Measurements from ENCODE around the gene CSMD2.

CSMD2 gene

GRCh38 chr1:33823401-33823800, 341.6 kb downstream of the CSMD2 start:
- TF ChIP-seq FOXP2 (optimal IDR thresholded peaks at IDR 0.05; ENCODE audit: borderline replicate concordance, extremely low read depth, extremely low read length, insufficient read depth) (no peak), POLR2AphosphoS5 (IDR thresholded peaks at IDR 0.05; ENCODE audit: low read depth, low read length) (no peak), TAF1 (IDR thresholded peaks at IDR 0.05; ENCODE audit: borderline replicate concordance, insufficient read depth, low read length) (no peak), SIN3A (IDR thresholded peaks at IDR 0.05; ENCODE audit: borderline replicate concordance, insufficient read depth, low read length) (no peak), REST (IDR thresholded peaks at IDR 0.05; ENCODE audit: insufficient read depth in 1 of 2, low read depth in 2 of 2, low read length in 2 of 2) (no peak)

GRCh38 chr1:33822396-33822795, 342.6 kb downstream of the CSMD2 start:
- no peak for TF ChIP-seq FOXP2 (optimal IDR thresholded peaks at IDR 0.05; ENCODE audit: borderline replicate concordance, extremely low read depth, extremely low read length, insufficient read depth)
- TF ChIP-seq REST (IDR thresholded peaks at IDR 0.05; ENCODE audit: insufficient read depth in 1 of 2, low read depth in 2 of 2, low read length in 2 of 2), result no peak
- TF ChIP-seq SIN3A (IDR thresholded peaks at IDR 0.05; ENCODE audit: borderline replicate concordance, insufficient read depth, low read length), result no peak
- TF ChIP-seq TAF1 (IDR thresholded peaks at IDR 0.05; ENCODE audit: borderline replicate concordance, insufficient read depth, low read length), result no peak

DNA sequence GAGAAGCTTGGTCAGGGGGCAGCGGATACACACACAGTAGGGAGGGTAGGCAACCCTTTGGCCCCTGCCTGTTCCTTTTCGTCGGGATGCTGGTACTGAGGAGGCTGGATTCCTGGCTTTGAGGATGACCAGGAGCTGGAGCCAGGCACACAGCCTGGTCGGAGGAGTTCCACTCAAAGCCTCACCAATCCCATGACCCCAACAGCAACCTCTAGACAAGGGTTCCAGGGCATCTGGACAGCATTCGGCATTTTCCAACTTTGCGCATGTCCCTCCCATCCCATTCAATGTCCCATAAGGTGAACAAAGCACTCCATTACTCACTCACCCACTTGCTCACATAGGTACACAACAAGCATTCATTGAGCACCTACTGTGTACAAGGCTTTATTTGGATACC, 343.7 kb downstream of the CSMD2 start:
- TF ChIP-seq SIN3A (IDR thresholded peaks at IDR 0.05; ENCODE audit: borderline replicate concordance, insufficient read depth, low read length) (no peak), FOXP2 (optimal IDR thresholded peaks at IDR 0.05; ENCODE audit: borderline replicate concordance, extremely low read depth, extremely low read length, insufficient read depth) (no peak), POLR2AphosphoS5 (IDR thresholded peaks at IDR 0.05; ENCODE audit: low read depth, low read length) (no peak), TAF1 (IDR thresholded peaks at IDR 0.05; ENCODE audit: borderline replicate concordance, insufficient read depth, low read length) (no peak), REST (IDR thresholded peaks at IDR 0.05; ENCODE audit: insufficient read depth in 1 of 2, low read depth in 2 of 2, low read length in 2 of 2) (no peak)

DNA sequence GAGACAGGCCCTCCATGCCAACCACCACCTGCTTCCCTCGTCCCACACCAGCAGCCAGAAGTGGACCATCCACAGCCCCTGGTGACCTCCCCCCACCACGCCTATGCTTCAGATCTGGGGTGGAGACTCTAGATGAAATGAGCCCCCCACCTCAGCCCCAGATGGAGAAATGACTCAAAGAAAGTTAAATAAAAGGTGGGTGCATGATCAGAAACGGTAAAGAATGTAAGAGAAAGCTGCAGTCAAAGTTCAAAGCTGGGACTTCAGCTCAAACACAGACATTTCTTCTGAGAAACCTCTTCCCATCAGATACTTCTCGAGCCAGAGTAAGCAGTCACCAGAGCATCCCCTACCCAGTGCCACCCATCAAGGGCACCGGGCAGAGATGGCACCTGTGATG, 344.2 kb downstream of the CSMD2 start:
- TF ChIP-seq REST (IDR thresholded peaks at IDR 0.05; ENCODE audit: insufficient read depth in 1 of 2, low read depth in 2 of 2, low read length in 2 of 2), result no peak

DNA sequence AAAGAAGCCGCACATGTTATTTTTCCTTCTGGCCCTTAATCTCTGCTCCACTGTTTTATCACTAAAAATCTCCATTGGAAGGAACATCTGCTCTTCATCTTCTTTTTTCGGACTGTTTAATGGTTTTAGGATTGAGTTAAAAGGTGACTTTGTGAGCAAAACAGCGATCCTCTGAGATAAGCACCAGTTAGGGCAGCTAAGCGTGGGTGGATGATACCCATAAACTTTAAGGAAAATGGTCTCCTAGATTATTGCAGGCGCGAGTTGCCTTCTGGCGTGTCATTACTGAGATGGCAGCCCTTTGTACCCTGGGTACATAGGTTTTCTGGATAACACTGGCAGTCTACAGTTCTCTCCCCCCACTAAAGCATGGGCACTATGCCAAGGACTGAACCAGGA, 345.1 kb downstream of the CSMD2 start:
- TF ChIP-seq REST (IDR thresholded peaks at IDR 0.05; ENCODE audit: insufficient read depth in 1 of 2, low read depth in 2 of 2, low read length in 2 of 2), result no peak

Measured in PFSK-1 (cell line).